SK-N-SH treated with all-trans-retinoic acid at 6 μM for 48 hours (cell line): ENCODE measurements around the gene NR2F2.

Experiments
- ATAC-seq: fragments of 200-7000 bp; cut with Tn5 transposase; 3 replicates; pipeline ENCODE4 v1.9.1; 2020; ENCODE audit warnings: mild to moderate bottlenecking, moderate library complexity
- ARNTL ChIP-seq: fragments of 450-650 bp; formaldehyde crosslinking; IDR thresholded peaks from 2 replicates; pipeline ENCODE4 v1.5.0; 2020; ENCODE audit warnings: low read depth, mild to moderate bottlenecking, moderate library complexity, borderline replicate concordance
- BACH2 ChIP-seq: fragments of 250-450 bp; sonication (Bioruptor Pico); IDR thresholded peaks from 2 replicates; pipeline ENCODE4 v1.9.0; 2021; ENCODE audit warnings: mild to moderate bottlenecking, borderline replicate concordance
- CSDC2 ChIP-seq: fragments of 250-450 bp; sonication (Bioruptor Pico); IDR thresholded peaks from 2 replicates; pipeline ENCODE4 v1.5.0; 2020; ENCODE audit warnings: mild to moderate bottlenecking, moderate library complexity
- ESRRG ChIP-seq: fragments of 250-450 bp; sonication (Bioruptor Pico); IDR thresholded peaks from 2 replicates; pipeline ENCODE4 v1.6.1; 2021; ENCODE audit warnings: mild to moderate bottlenecking
- ISL1 ChIP-seq: fragments of 250-450 bp; sonication (Bioruptor Pico); IDR thresholded peaks from 2 replicates; pipeline ENCODE4 v2.1.2; 2022; ENCODE audit warnings: mild to moderate bottlenecking, moderate library complexity
- OSR1 ChIP-seq: fragments of 250-450 bp; sonication (Bioruptor Pico); IDR thresholded peaks from 2 replicates; pipeline ENCODE4 v1.8.0; 2022; ENCODE audit warnings: moderate library complexity, mild to moderate bottlenecking, inconsistent platforms
- PPARA ChIP-seq: fragments of 250-450 bp; sonication (Bioruptor Pico); IDR thresholded peaks from 2 replicates; pipeline ENCODE4 v1.5.0; 2020; ENCODE audit warnings: mild to moderate bottlenecking, borderline replicate concordance
- RARB ChIP-seq: fragments of 250-450 bp; sonication (Bioruptor Pico); IDR thresholded peaks from 2 replicates; pipeline ENCODE4 v1.8.0; 2021; ENCODE audit warnings: mild to moderate bottlenecking, moderate library complexity
- SNAI2 ChIP-seq: fragments of 250-450 bp; sonication (Bioruptor Pico); IDR thresholded peaks from 2 replicates; pipeline ENCODE4 v1.5.0; 2020; ENCODE audit warnings: mild to moderate bottlenecking, moderate library complexity
- TCF4 ChIP-seq: fragments of 250-450 bp; sonication (Bioruptor Pico); IDR thresholded peaks from 2 replicates; pipeline ENCODE4 v1.8.0; 2021; ENCODE audit warnings: mild to moderate bottlenecking, moderate library complexity, borderline replicate concordance
- TOX ChIP-seq: fragments of 250-450 bp; sonication (Bioruptor Pico); IDR thresholded peaks from 2 replicates; pipeline ENCODE4 v1.8.0; 2021; ENCODE audit warnings: mild to moderate bottlenecking, moderate library complexity, borderline replicate concordance
- ZC3H10 ChIP-seq: fragments of 250-450 bp; sonication (Bioruptor Pico); IDR thresholded peaks from 2 replicates; pipeline ENCODE4 v1.5.1; 2021; ENCODE audit warnings: mild to moderate bottlenecking, moderate library complexity
- ZFP3 ChIP-seq: fragments of 250-450 bp; sonication (Bioruptor Pico); IDR thresholded peaks from 2 replicates; pipeline ENCODE4 v1.5.0; 2020; ENCODE audit warnings: mild to moderate bottlenecking, moderate library complexity
- ZFP30 ChIP-seq: fragments of 450-650 bp; formaldehyde crosslinking; IDR thresholded peaks from 2 replicates; pipeline ENCODE4 v1.5.0; 2022; ENCODE audit warnings: mild to moderate bottlenecking, moderate library complexity
- ZNF565 ChIP-seq: fragments of 450-650 bp; formaldehyde crosslinking; conservative IDR thresholded peaks from 2 replicates; pipeline ENCODE4 v1.5.0; 2020; ENCODE audit warnings: low read depth, mild to moderate bottlenecking, moderate library complexity
- ZNF70 ChIP-seq: fragments of 450-650 bp; formaldehyde crosslinking; IDR thresholded peaks from 2 replicates; pipeline ENCODE4 v1.5.0; 2020; ENCODE audit warnings: mild to moderate bottlenecking, moderate library complexity
- ZNF8 ChIP-seq: fragments of 450-650 bp; formaldehyde crosslinking; IDR thresholded peaks from 2 replicates; pipeline ENCODE4 v1.5.0; 2020; ENCODE audit warnings: mild to moderate bottlenecking, moderate library complexity
- TF ChIP-seq, protein P1 (sequence below): fragments of 250-450 bp; sonication (Bioruptor Pico); IDR thresholded peaks from 2 replicates; pipeline ENCODE4 v1.8.0; 2020; ENCODE audit warnings: mild to moderate bottlenecking, moderate library complexity, borderline replicate concordance
- TF ChIP-seq, protein P2 (sequence below): fragments of 250-450 bp; sonication (Bioruptor Pico); IDR thresholded peaks from 2 replicates; pipeline ENCODE4 v1.8.0; 2021; ENCODE audit warnings: low read depth, mild to moderate bottlenecking, moderate library complexity, borderline replicate concordance
- TF ChIP-seq, protein P3 (sequence below): fragments of 250-450 bp; sonication (Bioruptor Pico); IDR thresholded peaks from 2 replicates; pipeline ENCODE4 v1.5.1; 2021; ENCODE audit warnings: mild to moderate bottlenecking, moderate library complexity
- TF ChIP-seq, protein P4 (sequence below): fragments of 250-450 bp; sonication (Bioruptor Pico); IDR thresholded peaks from 2 replicates; pipeline ENCODE4 v1.5.1; 2020; ENCODE audit warnings: low read depth, mild to moderate bottlenecking, moderate library complexity

NR2F2 gene

DNA sequence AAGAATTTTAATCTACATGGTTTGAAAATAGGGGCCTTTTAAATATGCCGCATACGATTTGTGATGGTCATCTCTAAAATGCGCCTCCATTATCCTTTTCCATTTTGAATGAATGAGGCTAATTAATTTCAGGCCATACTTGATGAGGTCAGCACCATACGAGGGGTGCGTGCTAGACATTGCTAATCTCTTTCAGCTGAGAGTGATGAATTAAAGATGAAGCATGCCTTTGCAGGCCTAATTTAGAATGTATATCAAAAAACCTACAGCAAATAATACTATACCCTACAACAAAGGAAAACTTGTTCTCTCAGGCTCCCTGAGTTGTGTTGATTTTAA, 18.6 kb upstream of the NR2F2 start (continued):
- TF ChIP-seq ESRRG (CRISPR knock-in tag) (no peak), OSR1 (CRISPR knock-in tag) (no peak), TCF4 (CRISPR knock-in tag) (no peak), ZNF565 (CRISPR knock-in tag) (no peak)
- TF ChIP-seq, protein P1, sequence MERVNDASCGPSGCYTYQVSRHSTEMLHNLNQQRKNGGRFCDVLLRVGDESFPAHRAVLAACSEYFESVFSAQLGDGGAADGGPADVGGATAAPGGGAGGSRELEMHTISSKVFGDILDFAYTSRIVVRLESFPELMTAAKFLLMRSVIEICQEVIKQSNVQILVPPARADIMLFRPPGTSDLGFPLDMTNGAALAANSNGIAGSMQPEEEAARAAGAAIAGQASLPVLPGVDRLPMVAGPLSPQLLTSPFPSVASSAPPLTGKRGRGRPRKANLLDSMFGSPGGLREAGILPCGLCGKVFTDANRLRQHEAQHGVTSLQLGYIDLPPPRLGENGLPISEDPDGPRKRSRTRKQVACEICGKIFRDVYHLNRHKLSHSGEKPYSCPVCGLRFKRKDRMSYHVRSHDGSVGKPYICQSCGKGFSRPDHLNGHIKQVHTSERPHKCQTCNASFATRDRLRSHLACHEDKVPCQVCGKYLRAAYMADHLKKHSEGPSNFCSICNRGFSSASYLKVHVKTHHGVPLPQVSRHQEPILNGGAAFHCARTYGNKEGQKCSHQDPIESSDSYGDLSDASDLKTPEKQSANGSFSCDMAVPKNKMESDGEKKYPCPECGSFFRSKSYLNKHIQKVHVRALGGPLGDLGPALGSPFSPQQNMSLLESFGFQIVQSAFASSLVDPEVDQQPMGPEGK = no peak

DNA sequence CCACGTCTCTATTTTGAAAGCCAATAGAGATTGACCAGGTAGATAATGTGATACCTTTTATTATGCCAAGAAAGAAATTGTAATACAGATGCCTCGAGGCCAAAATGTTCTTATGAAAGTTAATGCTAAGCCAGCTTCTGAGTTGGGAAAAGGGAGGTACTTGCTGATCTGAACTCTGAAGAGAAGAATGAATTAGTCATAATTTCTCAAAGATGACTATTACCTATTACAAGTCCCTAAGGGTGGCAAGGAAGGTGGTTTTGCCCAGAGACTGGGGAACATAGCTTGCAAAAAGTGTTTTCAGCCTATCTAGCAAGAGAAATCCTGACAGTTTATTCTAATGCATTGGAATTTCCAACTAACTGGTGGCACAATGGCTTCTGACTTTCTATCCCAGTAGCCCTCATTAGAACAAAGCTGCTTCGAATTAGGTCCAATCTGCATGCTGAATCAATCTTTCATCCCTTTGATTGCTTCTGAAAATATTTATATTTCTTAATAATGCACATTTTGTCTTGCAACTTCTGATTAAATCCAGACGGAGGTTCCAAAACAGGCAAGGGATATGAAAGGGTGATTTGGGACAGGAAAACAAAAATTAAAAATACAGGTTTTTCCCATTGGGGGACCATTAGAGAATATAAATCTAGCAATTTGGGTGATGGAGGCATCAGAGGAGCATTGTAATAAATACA, 17.7 kb upstream of the NR2F2 start:
- no peak for ATAC-seq

DNA sequence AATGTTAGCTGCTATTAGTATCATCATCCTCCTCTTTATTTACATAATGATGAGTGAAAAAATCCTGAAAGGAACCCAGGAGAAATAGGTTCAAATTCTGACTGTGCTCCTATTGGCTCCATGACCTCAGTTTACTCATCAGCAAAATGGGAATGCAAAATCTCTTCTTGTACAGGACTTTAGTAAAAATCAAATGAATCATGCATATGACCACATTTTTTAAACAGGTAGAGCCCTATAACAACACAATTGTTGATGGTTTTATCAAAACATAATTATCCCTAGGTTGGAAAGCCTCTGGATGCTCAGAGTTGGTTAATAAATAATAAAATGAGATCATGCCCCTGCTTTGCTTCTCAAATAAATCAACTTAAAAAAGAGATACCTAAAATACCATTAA, 16.0 kb upstream of the NR2F2 start:
- TF ChIP-seq ISL1 (CRISPR knock-in tag) (no peak), ZFP3 (CRISPR knock-in tag) (no peak), ZFP30 (CRISPR knock-in tag) (no peak), TOX (CRISPR knock-in tag) (no peak)
- TF ChIP-seq, protein P2, sequence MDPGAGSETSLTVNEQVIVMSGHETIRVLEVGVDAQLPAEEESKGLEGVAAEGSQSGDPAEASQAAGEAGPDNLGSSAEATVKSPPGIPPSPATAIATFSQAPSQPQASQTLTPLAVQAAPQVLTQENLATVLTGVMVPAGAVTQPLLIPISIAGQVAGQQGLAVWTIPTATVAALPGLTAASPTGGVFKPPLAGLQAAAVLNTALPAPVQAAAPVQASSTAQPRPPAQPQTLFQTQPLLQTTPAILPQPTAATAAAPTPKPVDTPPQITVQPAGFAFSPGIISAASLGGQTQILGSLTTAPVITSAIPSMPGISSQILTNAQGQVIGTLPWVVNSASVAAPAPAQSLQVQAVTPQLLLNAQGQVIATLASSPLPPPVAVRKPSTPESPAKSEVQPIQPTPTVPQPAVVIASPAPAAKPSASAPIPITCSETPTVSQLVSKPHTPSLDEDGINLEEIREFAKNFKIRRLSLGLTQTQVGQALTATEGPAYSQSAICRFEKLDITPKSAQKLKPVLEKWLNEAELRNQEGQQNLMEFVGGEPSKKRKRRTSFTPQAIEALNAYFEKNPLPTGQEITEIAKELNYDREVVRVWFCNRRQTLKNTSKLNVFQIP = no peak
- no peak for ATAC-seq

More for the DNA sequence above, 17.7 kb upstream of the NR2F2 start:
- TF ChIP-seq ARNTL (CRISPR knock-in tag) = no peak
- TF ChIP-seq, protein P1 = no peak
- no peak for TF ChIP-seq ZNF8
- TF ChIP-seq RARB = no peak
- no peak for TF ChIP-seq ZC3H10 (CRISPR knock-in tag)
- TF ChIP-seq, protein P3, sequence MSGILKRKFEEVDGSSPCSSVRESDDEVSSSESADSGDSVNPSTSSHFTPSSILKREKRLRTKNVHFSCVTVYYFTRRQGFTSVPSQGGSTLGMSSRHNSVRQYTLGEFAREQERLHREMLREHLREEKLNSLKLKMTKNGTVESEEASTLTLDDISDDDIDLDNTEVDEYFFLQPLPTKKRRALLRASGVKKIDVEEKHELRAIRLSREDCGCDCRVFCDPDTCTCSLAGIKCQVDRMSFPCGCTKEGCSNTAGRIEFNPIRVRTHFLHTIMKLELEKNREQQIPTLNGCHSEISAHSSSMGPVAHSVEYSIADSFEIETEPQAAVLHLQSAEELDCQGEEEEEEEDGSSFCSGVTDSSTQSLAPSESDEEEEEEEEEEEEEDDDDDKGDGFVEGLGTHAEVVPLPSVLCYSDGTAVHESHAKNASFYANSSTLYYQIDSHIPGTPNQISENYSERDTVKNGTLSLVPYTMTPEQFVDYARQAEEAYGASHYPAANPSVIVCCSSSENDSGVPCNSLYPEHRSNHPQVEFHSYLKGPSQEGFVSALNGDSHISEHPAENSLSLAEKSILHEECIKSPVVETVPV (CRISPR knock-in tag) = no peak
- no peak for TF ChIP-seq PPARA (CRISPR knock-in tag)
- TF ChIP-seq, protein P4, sequence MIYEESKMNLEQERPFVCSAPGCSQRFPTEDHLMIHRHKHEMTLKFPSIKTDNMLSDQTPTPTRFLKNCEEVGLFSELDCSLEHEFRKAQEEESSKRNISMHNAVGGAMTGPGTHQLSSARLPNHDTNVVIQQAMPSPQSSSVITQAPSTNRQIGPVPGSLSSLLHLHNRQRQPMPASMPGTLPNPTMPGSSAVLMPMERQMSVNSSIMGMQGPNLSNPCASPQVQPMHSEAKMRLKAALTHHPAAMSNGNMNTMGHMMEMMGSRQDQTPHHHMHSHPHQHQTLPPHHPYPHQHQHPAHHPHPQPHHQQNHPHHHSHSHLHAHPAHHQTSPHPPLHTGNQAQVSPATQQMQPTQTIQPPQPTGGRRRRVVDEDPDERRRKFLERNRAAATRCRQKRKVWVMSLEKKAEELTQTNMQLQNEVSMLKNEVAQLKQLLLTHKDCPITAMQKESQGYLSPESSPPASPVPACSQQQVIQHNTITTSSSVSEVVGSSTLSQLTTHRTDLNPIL (CRISPR knock-in tag) = no peak
- no peak for TF ChIP-seq ESRRG (CRISPR knock-in tag)
- no peak for TF ChIP-seq ZFP30 (CRISPR knock-in tag)
- TF ChIP-seq OSR1 (CRISPR knock-in tag) = no peak
- TF ChIP-seq CSDC2 = no peak
- TF ChIP-seq ZFP3 (CRISPR knock-in tag) = no peak
- no peak for TF ChIP-seq ZNF70 (CRISPR knock-in tag)
- TF ChIP-seq, protein P2 = no peak
- TF ChIP-seq BACH2 (CRISPR knock-in tag) = no peak
- no peak for TF ChIP-seq TOX (CRISPR knock-in tag)
- TF ChIP-seq ZNF565 (CRISPR knock-in tag) = no peak
- no peak for TF ChIP-seq TCF4 (CRISPR knock-in tag)
- no peak for TF ChIP-seq SNAI2 (CRISPR knock-in tag)
